ENCODE measurements around the gene VAMP3.

The VAMP3 gene

GRCh38 chr1:7821282-7821681 is 50.2 kb downstream of the VAMP3 start:
- DNase-seq: no peak

- no peak for DNase-seq
Measured at GRCh38 chr1:7824701-7825100, 53.6 kb downstream of the VAMP3 start.

GRCh38 chr1:7826363-7826762 is 55.3 kb downstream of the VAMP3 start:
- no peak for DNase-seq

GRCh38 chr1:7827126-7827955 is 56.2 kb downstream of the VAMP3 start:
- no peak for DNase-seq
